ENCODE data around the gene ZMYND12. TPM values are rescaled to one million over a fixed set of nuclear protein-coding genes. Genes with fewer than 3 reads are reported as not detected.
"Not testable (repeated sequence)": the region's sequence is repeated elsewhere in the genome, so short reads cannot be mapped to it uniquely, and the experiment has no call there.

ZMYND12 gene, protein sequence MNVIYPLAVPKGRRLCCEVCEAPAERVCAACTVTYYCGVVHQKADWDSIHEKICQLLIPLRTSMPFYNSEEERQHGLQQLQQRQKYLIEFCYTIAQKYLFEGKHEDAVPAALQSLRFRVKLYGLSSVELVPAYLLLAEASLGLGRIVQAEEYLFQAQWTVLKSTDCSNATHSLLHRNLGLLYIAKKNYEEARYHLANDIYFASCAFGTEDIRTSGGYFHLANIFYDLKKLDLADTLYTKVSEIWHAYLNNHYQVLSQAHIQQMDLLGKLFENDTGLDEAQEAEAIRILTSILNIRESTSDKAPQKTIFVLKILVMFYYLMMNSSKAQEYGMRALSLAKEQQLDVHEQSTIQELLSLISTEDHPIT
- 2.6 and 3.5 TPM in 2 replicates for total RNA-seq (2014; rRNA removed; shearing (Covaris generic))

DNA sequence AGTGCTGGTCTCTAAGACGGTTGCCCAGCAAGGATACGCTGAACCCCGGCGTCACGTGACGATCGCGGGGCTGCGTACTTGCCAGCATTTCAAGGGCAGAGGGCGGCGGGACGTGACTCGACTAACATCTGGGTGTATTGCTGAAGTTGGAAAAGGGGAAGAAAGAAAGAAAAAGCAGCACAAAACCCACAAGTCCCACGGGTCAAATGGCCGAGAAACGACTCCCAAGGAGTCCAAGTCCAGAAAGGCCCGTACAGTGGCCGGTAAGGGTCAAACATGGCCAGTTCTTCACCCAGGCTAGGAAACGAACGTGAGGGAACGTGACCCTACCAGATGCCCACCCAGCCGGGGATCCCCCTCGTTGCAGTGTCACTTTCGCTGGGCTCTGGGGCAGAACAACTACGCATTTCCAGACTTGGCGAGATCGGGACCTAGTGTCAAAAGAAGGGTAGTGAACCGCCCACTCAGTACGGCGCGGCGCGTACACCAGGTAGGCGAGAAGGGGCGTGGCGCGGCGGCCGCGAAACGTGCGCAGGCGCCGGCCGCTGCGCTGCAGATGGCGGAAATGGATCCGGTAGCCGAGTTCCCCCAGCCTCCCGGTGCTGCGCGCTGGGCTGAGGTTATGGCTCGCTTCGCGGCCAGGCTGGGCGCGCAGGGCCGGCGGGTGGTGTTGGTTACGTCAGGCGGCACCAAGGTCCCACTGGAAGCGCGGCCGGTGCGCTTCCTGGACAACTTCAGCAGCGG lies at the start of gene ZMYND12, which contains the start of gene PPCS:
TSS of gene ZMYND12 (minus strand) at position 13 of the 744 bp plus-strand sequence. CDS start 25 bp downstream, outside the sequence.
TSS of gene PPCS (plus strand) at position 534 of the 744 bp plus-strand sequence. CDS start at position 557, 23 bp downstream.
- DNase-seq, result peak; percentile 92
- peaks cover 1% of the 10 kb centered on the region for H3K36me3 ChIP-seq (replicated peaks; ENCODE audit: control insufficient read depth, insufficient read depth, low read length)
- H3K4me3 ChIP-seq (ENCODE audit: insufficient read depth, low read depth, low read length), result peak within 1 kb of the TSS; percentile 94
- H3K27me3 ChIP-seq (ENCODE audit: control insufficient read depth, insufficient read depth, low read length), result no peaks in the 10 kb centered on the region

DNA sequence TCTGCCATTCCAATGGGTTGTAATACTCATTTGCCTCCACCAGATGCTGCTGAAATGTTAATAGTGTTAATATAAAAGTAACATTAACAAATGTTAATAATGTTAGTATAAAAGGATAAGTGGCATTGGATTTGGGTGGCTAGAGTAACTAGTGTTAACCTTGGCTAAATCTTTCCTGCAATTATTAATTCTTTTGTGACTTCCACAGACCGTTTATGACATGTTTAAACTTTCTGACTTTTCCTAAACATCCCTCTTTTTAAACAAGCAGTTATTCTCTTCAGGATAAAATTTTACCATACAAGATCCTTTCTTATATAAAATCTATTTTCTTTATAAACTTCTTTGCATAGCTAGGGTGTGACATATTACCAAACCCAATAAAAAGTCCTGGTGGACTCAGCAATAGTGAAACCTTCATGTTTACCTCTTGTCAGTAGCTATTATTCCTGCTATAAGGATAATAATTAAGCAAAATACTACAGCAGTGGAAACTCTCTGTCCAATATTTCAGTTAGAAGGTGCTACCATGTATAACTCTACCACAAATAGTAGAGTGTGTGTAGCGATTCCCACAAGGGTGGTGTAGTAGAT lies 48.8 kb upstream of the ZMYND12 start:
- H3K4me3 ChIP-seq (ENCODE audit: insufficient read depth, low read depth, low read length), result no peak overlapping the region
- no peaks in the 10 kb centered on the region for H3K36me3 ChIP-seq (replicated peaks; ENCODE audit: control insufficient read depth, insufficient read depth, low read length)
- DNase-seq, result no peak
- H3K27me3 ChIP-seq (ENCODE audit: control insufficient read depth, insufficient read depth, low read length), result no peaks in the 10 kb centered on the region

DNA sequence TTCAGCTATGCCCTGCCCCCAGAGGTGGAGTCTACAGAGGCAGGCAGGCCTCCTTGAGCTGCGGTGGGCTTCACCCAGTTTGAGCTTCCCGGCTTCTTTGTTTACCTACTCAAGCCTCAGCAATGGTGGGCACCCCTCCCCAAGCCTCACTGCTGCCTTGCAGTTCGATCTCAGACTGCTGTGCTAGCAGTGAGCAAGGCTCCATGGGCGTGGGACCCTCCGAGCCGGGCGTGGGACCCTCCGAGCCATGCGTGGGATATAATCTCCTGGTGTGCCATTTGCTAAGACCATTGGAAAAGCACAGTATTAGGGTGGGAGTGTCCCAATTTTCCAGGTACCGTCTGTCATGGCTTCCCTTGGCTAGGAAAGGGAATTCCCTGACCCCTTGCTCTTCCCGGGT lies 46.2 kb upstream of the ZMYND12 start:
- not testable (repeated sequence) for H3K27me3 ChIP-seq (ENCODE audit: control insufficient read depth, insufficient read depth, low read length); H3K36me3 ChIP-seq (replicated peaks; ENCODE audit: control insufficient read depth, insufficient read depth, low read length); DNase-seq; H3K4me3 ChIP-seq (ENCODE audit: insufficient read depth, low read depth, low read length)

DNA sequence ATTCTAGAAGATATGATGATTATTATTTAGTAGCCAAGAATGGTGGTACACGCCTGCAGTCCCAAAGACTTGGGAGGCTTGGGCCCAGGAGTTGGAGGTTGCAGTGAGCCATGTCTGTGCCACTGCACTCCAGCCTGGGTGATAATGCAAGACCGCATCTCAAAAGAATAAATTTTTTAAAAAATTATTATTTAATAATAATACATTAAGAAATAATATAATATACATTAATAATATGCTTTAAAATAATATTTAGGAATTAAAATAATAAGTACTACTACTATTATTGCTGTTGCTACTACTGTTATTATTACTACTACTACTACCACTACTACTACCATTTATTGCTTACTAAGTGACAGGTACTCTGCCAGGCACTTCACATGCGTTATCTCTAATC lies 34.4 kb upstream of the ZMYND12 start:
- H3K27me3 ChIP-seq (ENCODE audit: control insufficient read depth, insufficient read depth, low read length), result no peaks in the 10 kb centered on the region
- no peak overlapping the region for H3K4me3 ChIP-seq (ENCODE audit: insufficient read depth, low read depth, low read length)
- no peaks in the 10 kb centered on the region for H3K36me3 ChIP-seq (replicated peaks; ENCODE audit: control insufficient read depth, insufficient read depth, low read length)
- DNase-seq, result no peak

DNA sequence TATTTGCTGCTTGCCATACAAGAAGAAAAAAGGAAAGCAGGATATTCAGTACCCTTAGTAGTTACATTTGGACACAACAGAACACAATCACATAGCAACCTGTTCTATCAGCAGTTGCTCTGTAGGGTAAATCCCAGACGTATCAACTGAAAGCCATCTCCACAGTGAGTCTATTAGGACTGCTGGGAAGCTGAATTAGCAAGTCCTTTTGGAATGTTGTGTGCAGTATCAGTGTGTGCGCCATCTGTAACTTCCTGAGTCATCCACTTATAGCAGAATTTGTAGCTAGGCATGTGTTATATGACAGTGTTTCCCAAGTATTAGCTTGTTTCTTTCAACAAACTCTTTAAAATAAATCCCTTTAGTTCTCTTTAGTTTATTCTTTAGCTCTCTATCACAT lies 28.6 kb upstream of the ZMYND12 start:
- Histone ChIP-seq H3K36me3 (replicated peaks; ENCODE audit: control insufficient read depth, insufficient read depth, low read length) (no peaks in the 10 kb centered on the region), H3K27me3 (ENCODE audit: control insufficient read depth, insufficient read depth, low read length) (no peaks in the 10 kb centered on the region), H3K4me3 (ENCODE audit: insufficient read depth, low read depth, low read length) (no peak overlapping the region)
- no peak for DNase-seq

DNA sequence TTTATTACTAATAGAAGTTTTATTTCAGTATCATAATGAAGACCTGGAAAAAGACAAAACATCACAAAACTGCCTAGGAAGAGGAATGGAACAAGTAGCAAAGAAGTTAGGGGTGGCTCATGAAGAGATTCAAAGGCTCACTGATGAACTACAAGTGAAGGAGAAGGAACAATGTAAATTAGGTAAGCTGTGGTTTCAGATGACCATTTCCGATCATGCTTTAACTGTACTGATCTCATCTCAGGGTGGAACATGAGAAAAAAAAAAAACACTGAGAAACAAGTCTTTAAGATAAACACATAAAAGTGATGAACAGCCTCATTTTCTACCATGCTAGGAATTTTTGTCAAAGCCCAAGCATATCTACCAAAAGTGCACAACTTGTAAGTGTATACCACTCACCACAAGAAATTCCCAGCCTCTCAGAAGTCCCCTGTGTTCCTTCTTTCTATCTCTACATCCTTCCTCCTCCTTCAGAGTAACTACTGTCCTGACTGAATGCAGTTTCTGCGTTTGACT lies 26.9 kb upstream of the ZMYND12 start:
- H3K4me3 ChIP-seq (ENCODE audit: insufficient read depth, low read depth, low read length), result no peak overlapping the region
- DNase-seq, result no peak
- H3K27me3 ChIP-seq (ENCODE audit: control insufficient read depth, insufficient read depth, low read length), result no peaks in the 10 kb centered on the region
- H3K36me3 ChIP-seq (replicated peaks; ENCODE audit: control insufficient read depth, insufficient read depth, low read length), result no peaks in the 10 kb centered on the region

DNA sequence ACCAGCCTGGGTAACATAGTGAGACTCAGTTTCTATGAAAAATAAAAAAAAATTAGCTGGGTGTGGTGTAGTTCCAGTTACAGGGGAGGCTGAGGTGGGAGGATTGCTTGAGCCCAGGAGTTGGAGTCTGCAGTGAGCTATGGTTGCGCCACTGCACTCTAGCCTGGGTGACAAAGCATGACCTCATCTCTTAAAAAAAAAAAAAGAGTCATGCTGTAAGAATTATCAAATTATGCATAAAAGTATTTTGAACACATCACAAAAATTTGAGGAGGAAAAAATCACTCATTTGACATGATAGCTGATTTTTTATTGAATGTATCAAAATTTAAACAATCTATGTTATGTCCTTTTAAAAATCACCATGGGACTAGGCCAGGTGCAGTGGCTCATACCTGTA lies 25.1 kb upstream of the ZMYND12 start:
- DNase-seq, result no peak
- H3K36me3 ChIP-seq (replicated peaks; ENCODE audit: control insufficient read depth, insufficient read depth, low read length), result no peaks in the 10 kb centered on the region
- no peak overlapping the region for H3K4me3 ChIP-seq (ENCODE audit: insufficient read depth, low read depth, low read length)
- no peaks in the 10 kb centered on the region for H3K27me3 ChIP-seq (ENCODE audit: control insufficient read depth, insufficient read depth, low read length)

DNA sequence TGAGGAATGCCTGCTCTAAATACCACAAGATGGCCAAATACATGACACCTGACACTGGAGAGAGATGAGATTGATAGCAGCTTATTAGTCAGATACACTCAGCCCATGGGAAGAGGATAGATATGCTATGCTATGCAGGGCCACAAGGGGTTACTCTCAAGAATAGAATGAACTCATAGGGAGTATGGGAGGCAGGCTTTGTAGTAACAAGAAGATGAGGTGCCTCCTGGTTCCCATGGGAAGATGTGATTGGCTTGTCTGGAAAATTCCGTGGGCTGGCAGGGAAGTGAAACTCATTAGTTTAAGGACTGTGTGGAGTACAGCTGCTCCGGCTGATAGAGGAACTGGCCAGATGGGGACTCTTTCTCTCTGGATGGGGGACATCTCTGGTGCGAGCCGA lies 23.8 kb upstream of the ZMYND12 start:
- Histone ChIP-seq H3K27me3 (ENCODE audit: control insufficient read depth, insufficient read depth, low read length) (no peaks in the 10 kb centered on the region), H3K4me3 (ENCODE audit: insufficient read depth, low read depth, low read length) (no peak overlapping the region), H3K36me3 (replicated peaks; ENCODE audit: control insufficient read depth, insufficient read depth, low read length) (no peaks in the 10 kb centered on the region)
- DNase-seq, result peak; percentile 29

DNA sequence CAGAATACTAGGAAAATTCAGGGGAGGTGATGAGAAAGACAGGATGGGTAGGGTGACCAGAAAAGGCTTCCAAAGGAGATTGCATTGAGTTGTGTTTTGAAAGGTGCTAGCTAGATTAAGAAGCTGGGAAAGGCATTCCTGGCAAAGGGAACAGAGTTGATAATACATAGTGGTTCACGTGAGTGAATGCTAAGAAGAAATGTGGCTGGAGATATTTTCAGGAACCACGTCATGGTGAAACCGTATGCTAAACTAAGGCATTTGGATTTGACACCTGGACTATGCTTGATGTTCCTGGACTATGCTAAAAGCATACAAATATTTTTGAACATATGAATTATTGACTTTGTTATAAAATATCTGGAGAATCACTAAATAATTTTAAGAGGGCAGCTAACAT lies 22.0 kb upstream of the ZMYND12 start:
- no peak overlapping the region for H3K4me3 ChIP-seq (ENCODE audit: insufficient read depth, low read depth, low read length)
- no peaks in the 10 kb centered on the region for H3K36me3 ChIP-seq (replicated peaks; ENCODE audit: control insufficient read depth, insufficient read depth, low read length)
- no peaks in the 10 kb centered on the region for H3K27me3 ChIP-seq (ENCODE audit: control insufficient read depth, insufficient read depth, low read length)
- DNase-seq, result no peak

DNA sequence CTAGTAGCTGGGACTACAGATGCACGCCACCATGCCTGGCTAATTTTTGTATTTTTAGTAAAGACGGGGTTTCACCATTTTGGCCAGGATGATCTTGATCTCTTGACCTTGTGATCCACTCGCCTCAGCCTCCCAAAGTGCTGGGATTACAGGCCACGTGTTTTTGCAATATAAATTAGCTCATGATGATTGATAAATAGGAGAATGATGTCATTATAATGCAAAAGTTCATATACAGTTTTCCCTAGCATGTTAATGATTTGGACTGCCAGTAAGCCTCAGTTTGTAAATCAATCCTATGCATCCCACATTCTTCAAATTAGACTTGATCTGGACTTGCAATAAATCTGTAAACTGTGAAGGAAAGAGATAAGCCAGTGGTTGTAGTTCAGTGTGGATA lies 21.5 kb upstream of the ZMYND12 start:
- not testable (repeated sequence) for H3K27me3 ChIP-seq (ENCODE audit: control insufficient read depth, insufficient read depth, low read length); H3K36me3 ChIP-seq (replicated peaks; ENCODE audit: control insufficient read depth, insufficient read depth, low read length); H3K4me3 ChIP-seq (ENCODE audit: insufficient read depth, low read depth, low read length); DNase-seq

DNA sequence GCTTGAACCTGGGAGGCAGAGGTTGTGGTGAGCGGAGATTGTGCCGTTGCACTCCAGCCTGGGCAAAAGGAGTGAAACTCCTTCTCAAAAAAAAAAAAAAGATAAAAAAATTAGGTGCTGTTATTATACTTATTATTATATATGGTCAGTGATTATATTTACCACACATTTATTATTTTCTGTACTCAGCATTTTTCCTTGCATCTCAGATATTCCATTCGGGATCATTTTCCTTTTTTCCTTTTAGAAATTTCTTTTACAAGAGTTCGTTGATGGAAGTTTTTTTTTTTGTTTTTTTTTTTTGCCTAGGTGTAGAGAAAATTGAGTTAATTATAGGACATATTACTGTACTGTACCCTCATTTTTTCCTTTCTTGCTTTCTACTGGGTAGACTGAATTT lies 20.8 kb upstream of the ZMYND12 start:
- H3K36me3 ChIP-seq (replicated peaks; ENCODE audit: control insufficient read depth, insufficient read depth, low read length), result no peaks in the 10 kb centered on the region
- H3K4me3 ChIP-seq (ENCODE audit: insufficient read depth, low read depth, low read length), result no peak overlapping the region
- H3K27me3 ChIP-seq (ENCODE audit: control insufficient read depth, insufficient read depth, low read length), result no peaks in the 10 kb centered on the region
- DNase-seq, result no peak

DNA sequence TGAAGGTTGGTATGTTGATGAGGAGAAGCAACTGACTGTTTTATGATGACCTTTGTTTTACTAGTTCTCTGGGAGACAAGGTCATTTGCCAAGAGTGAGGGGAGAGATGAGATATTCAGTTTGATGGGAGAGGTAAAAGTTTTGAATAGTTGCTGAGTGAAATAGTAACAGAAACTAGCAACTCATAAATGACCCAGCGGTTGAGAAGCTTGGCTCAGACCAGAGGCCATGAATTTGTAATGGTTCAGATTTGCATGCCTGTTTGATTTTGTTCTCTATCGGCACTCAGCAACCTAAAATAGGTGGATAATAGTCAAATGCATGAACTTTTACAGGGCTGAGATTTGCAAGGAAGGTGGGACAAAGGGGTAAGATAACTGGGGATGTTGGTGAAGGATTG lies 13.9 kb upstream of the ZMYND12 start:
- H3K27me3 ChIP-seq (ENCODE audit: control insufficient read depth, insufficient read depth, low read length), result no peaks in the 10 kb centered on the region
- no peaks in the 10 kb centered on the region for H3K36me3 ChIP-seq (replicated peaks; ENCODE audit: control insufficient read depth, insufficient read depth, low read length)
- no peak for DNase-seq
- H3K4me3 ChIP-seq (ENCODE audit: insufficient read depth, low read depth, low read length), result no peak overlapping the region

DNA sequence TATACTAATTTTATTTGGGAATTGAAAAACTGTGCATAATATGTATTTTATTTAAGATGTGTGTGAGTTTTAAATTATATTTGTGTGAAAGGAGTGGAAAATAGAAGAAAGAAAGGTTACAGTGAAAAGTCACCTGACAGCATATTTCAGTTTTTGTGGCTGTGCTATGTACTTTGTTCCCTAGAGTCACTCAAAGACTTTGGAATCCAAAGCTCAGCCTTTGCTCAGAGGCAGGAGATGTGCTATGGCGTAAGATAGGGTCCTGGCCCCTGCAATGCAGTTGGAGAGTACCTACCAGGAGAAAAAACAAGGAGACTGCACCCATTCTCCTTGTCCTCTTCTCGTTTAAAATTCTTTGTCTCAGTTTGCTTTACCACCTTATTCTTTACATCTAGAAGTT lies 10.2 kb upstream of the ZMYND12 start:
- H3K27me3 ChIP-seq (ENCODE audit: control insufficient read depth, insufficient read depth, low read length), result peaks cover 2% of the 10 kb centered on the region; the same call in 1 of the 2 replicates
- H3K36me3 ChIP-seq (replicated peaks; ENCODE audit: control insufficient read depth, insufficient read depth, low read length), result no peaks in the 10 kb centered on the region
- H3K4me3 ChIP-seq (ENCODE audit: insufficient read depth, low read depth, low read length), result no peak overlapping the region
- no peak for DNase-seq

DNA sequence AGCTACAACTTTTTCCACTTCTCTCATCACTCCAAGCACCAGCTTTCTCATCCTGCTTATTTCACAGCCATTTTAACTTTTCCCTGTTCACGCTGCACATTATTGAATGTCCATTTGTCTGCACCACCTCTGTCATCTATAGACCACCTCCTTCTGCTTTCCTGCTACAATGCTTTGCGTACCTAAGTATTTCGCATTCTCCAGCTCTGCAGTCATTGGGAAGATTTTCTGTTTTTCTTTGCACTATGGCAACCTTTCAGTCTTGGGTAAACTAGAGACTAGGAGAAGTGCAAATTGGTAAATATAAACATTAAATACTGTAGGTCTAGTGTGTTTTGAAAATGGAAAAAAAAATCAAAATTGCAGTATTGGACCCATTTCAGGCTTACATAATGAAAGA lies 8.1 kb upstream of the ZMYND12 start:
- H3K36me3 ChIP-seq (replicated peaks; ENCODE audit: control insufficient read depth, insufficient read depth, low read length), result no peaks in the 10 kb centered on the region; the same call in 1 of the 2 replicates
- H3K4me3 ChIP-seq (ENCODE audit: insufficient read depth, low read depth, low read length), result peak overlapping the region; percentile 62; the same call in 1 of the 2 replicates
- H3K27me3 ChIP-seq (ENCODE audit: control insufficient read depth, insufficient read depth, low read length), result peaks cover 2% of the 10 kb centered on the region; the same call in 1 of the 2 replicates

More for the DNA sequence above, 8.1 kb upstream of the ZMYND12 start:
- no peak for DNase-seq

All from H7 (cell line).